CD4-positive, alpha-beta T cell treated with Interferon alpha-2 for 1 hour (primary cell): ENCODE data around the gene PYHIN1.
A peak's percentile ranks its signal among the peaks of the same experiment; 100 is the strongest.
"Not testable (repeated sequence)": the region's sequence is repeated elsewhere in the genome, so short reads cannot be mapped to it uniquely, and the experiment has no call there.

ENCODE experiments used
- DNase-seq, 2 donors: peaks; one replicate each; pipeline ENCODE4 v3.0.0-alpha.2; 2020 to 2022

The PYHIN1 gene

GRCh38 chr1:158983235-158983634 is 51.9 kb downstream of the PYHIN1 start:
- no peak for DNase-seq

DNA sequence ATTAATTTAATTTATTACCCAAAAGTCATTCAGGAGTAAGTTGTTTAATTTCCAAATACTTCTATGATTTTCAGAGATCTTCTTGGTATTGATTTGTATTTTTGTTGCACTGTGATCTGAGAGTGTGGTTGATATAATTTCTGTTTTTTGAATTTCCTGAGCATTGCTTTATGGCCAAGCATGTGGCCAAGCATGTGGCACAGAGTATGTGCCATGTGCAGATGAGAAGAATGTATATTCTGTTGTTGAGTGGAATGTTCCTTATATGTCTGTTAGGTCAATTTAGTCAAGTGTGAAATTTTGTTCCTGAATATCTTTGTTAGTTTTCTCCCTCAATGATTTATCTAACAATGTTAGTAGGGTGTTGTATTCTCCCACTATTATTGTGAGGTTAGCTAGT is 53.0 kb downstream of the PYHIN1 start:
- no peak for DNase-seq

DNA sequence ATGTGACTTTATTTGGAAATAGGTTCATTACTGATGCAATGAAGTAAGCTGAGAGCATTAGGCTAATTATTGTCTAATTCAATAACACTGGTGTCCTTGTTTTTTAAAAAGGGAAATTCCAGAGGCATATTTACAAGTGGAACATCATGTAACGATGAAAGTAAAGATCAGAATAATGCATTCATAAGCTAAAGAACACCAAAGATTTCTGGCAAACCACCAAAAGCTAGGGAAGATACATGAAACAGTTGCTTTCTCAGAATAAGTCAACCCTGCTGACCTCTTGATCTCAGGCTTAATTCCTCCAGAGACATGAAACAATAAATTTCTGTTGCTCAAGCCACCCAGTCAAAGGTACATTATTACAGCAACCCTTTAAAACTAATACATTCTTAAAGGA is 58.1 kb downstream of the PYHIN1 start:
- DNase-seq, result no peak

GRCh38 chr1:158992787-158993312 is 61.5 kb downstream of the PYHIN1 start:
- DNase-seq, result no peak

- DNase-seq, result no peak
Observed at GRCh38 chr1:158996998-158997397, 65.6 kb downstream of the PYHIN1 start.

GRCh38 chr1:158998037-158998780 is 66.9 kb downstream of the PYHIN1 start:
- no peak for DNase-seq

- peak; percentile 65 to 85 for DNase-seq
Observed at GRCh38 chr1:158998781-158999161, 67.4 kb downstream of the PYHIN1 start.

GRCh38 chr1:158999316-159000069 is 68.1 kb downstream of the PYHIN1 start:
- DNase-seq, result no peak

DNA sequence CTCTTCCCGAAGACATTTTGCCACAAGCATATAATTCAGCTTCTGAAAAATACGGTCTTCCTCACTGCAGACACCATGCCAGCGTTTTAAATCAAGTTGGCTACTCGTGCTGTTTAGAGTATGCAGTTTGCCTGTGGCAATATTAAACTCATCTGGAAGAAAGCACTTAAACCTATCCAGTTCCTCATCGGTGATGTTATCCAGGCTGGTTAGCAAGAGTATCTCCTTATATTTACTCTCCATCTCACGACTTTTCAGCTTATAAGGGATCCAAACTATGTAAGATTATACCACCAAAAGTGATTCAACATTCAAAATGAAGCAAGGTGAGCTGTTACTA is 68.7 kb downstream of the PYHIN1 start:
- no peak for DNase-seq

DNA sequence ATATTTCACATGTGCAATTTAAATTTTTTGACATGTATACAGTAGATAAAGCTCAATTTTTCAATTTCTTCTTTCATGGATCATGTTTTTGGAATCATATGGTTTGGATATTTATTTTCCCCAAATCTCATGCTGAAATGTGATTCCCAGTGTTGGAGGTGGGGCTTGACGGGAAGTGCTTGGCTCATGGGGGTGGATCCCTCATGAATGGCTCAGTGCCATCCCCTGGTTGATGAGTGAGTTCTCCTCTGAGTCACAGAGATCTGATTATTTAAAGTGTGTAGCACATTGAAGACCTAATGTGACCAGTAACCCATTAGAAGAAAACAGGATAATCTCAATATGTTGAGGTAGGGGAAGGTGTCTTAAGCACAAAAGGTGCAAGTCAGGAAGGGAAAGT is 69.3 kb downstream of the PYHIN1 start:
- no peak for DNase-seq

- DNase-seq, result no peak
Observed at GRCh38 chr1:159005161-159005560, 73.8 kb downstream of the PYHIN1 start.

DNA sequence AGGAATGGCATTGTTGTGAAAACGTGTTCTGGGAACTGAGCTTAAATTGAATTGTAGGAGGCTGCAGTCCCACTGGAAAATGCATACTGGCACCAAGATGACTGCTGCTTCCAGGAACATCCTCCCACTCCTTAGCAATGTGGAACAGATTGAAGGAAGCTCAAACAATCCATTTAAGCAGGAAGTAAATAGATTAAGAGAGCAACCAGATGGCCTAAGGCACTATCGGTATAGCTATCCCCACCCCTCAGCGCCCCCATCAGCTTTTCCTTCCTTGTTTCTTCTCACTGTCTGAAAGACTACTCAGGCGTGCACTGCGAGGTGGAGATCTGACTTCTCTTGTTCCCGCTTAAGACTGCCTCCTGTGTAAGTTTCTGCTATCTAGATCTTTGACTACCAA is 74.3 kb downstream of the PYHIN1 start:
- no peak for DNase-seq

DNA sequence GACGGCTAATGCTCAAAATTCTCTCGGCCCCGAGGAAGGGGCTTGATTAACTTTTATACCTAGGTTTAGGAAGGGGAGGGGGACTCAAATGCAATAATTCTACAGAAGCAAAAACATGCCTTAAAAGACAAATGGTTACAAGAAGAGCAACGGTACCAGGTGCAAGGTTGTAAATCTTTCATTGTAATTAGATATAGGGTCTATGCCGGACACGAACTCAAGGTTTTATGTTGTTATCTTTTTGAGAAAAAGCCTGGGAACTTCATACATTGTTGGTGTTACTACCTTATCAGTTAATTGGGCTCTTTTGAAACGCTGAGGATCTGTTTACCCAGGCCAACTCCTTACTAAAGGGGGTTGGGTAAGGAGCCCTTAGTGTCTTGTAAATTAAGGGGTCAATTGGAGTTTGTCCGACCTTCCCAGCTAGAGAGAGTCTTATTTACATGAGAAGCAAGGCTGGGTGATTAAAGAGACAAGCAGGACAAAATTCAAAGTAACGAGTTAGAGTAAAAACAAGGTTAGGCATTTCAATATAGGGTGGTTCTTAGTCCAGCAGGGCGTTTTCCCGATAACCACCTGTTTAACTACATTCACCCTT is 75.0 kb downstream of the PYHIN1 start:
- DNase-seq, result not testable (repeated sequence)

DNA sequence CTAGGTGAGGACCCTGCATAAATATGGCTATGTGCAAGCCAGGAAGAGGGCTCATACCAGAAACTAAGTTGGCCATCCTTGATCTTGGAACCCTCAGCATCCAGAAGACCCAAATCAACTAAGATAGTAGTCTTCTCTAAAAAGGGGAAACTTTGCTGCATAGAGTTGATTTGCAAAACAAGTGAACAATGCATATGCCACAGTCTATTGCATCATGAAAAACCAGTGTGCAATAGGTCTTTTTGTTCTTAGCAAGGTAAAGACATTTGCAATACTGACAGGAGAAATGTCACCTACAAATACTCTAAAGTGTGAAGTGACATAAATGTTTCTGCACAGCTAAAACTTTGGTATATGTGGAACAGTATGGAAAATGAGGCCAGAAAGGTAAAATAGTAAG is 76.4 kb downstream of the PYHIN1 start:
- DNase-seq, result no peak

GRCh38 chr1:159008744-159009188 is 77.4 kb downstream of the PYHIN1 start:
- DNase-seq, result peak; percentile 78 to 87

- peak in 1 of 2 donors; percentile 40 for DNase-seq
Observed at GRCh38 chr1:159009287-159009686, 77.9 kb downstream of the PYHIN1 start.

DNA sequence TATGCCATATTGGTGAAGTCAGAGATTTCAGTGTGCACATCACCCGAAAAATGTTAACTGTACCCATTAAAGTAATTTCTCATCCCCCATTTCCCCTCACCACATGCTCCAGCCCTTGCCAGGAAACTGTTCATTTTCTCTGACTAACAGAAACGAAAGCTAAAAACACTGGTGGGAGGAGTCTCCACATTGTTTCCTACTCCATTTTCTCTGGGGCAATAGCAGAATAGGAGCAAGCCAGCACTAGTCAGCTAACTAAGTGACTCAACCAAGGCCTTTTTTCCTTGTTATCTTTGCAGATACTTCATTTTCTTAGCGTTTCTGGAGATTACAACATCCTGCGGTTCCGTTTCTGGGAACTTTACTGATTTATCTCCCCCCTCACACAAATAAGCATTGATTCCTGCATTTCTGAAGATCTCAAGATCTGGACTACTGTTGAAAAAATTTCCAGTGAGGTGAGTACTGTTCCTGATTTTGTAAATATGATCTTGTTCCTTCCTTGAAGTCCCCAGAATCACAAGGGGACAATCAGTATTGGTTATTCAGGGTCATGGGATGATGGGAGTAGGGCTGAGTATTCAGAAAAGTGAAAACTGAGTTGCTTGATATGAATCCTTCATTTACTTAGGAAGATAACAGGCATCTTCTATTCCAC is 78.5 kb downstream of the PYHIN1 start, which contains the start of gene IFI16:
IFI16 (plus strand) TSS at position 204 of the 658 bp plus-strand sequence. CDS start 4,774 bp downstream, outside the sequence.
- DNase-seq, result peak; percentile 90 to 96

DNA sequence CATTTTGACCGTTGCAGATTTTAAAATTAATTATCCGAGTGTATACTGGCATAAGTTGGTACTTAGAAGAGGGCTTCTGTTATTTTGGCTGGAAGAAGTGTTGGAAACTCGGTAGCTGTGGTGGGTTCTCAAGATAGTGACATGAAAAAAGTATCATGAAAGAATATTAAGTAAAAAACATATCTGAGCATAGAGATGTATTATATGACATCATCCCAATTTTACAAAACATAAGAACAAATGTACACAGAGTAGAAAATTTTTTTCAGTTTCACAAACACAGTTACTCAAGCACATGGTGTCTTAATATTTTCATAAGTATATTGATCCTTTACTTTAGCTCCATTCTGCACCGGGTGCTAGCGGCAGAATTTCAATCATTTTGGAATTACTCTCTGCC is 79.0 kb downstream of the PYHIN1 start:
- no peak for DNase-seq

DNA sequence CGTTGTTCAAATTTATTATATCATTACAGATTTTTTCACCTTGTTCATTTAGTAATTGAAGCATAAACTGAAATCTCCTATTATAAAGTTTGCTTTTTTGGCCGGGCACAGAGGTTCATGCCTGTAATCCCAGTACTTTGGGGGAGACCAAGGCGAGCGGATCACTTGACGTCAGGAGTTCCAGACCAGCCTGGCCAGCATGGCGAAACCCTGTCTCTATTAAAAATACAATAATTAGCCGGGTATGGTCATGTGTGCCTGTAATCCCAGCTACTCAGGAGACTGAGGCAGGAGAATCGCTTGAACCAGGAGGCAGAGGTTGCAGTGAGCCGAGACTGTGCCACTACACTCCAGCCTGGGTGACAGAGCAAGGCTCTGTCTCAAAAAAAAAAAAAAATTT is 79.6 kb downstream of the PYHIN1 start:
- DNase-seq, result peak; percentile 40 to 58

DNA sequence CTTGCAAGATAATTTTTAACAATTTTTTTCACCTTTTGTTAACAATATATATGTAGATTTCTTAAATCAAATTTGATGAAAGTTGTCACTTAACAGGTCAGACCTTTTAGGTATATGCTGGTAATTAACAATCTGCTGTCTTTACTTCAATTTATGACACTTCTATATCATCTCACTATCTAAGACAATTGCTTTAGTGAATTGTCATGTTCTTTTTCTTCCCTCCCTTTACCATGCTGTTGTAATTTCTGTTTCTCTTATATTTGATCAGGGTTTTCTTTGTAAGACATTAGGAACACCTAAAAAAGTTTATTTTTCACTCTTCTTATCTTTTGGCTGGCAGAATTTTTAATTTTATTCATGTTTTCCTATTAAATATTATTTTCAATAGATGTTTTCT is 80.4 kb downstream of the PYHIN1 start:
- peak in 1 of 2 donors; percentile 38 for DNase-seq

GRCh38 chr1:159012495-159012894 is 81.1 kb downstream of the PYHIN1 start:
- peak; percentile 70 to 84 for DNase-seq

GRCh38 chr1:159014003-159014571 is 82.7 kb downstream of the PYHIN1 start:
- DNase-seq, result peak in 1 of 2 donors; percentile 30

DNA sequence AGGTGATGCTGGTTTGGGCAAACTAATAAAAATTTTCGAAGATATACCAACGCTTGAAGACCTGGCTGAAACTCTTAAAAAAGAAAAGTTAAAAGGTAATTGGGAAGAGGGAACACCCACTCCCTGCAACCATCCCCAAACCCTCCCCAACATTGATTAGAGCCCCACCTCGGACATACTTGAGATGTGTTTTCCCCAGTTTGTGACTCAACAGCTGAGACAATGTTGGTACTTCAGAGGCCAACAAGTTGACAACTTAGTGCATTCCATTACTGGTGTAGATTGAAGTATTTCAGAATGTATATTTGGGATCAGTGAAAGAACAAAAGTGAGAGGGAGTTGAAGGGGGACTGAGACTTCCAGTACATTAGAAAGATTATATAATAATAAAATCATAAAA is 83.5 kb downstream of the PYHIN1 start:
- DNase-seq, result no peak
